Stimulated activated naive CD8-positive, alpha-beta T cell treated with anti-CD3 and anti-CD28 coated beads, Interleukin-15, amount 100 ng/mL, for 72 hours (primary cell): ENCODE results near the gene CNOT6.
A peak's percentile ranks its signal among the peaks of the same experiment; 100 is the strongest.
"Not testable (repeated sequence)": the region's sequence is repeated elsewhere in the genome, so short reads cannot be mapped to it uniquely, and the experiment has no call there.

Experiments
- ATAC-seq: fragments of 150-1000 bp; cut with Tn5 transposase; 2 replicates; pipeline ENCODE4 v1.10.0; 2021; ENCODE audit warnings: mild to moderate bottlenecking, moderate library complexity
- DNase-seq, 2 donors: peaks; one replicate each; pipeline ENCODE4 v3.0.0; 2021 to 2022
- H3K27ac Mint-ChIP-seq, 2 donors: one replicate each; pipeline ENCODE4 v1.8.0; 2022; ENCODE audit warnings: mild to moderate bottlenecking in 2 of 2, mixed read lengths in 2 of 2, moderate library complexity in 2 of 2
- H3K27me3 Mint-ChIP-seq: one replicate; pipeline ENCODE4 v1.8.0; 2022; ENCODE audit warnings: mixed read lengths
- H3K4me1 Mint-ChIP-seq: one replicate; pipeline ENCODE4 v1.8.0; 2022; ENCODE audit warnings: mild to moderate bottlenecking, mixed read lengths
- H3K4me3 Mint-ChIP-seq, 2 donors: one replicate each; pipeline ENCODE4 v1.8.0; 2022; ENCODE audit warnings: mild to moderate bottlenecking in 2 of 2, mixed read lengths in 2 of 2, moderate library complexity in 1 of 2
- H3K9me3 Mint-ChIP-seq, 2 donors: one replicate each; pipeline ENCODE4 v1.8.0; 2022; ENCODE audit warnings: mixed read lengths in 2 of 2

CNOT6 gene

GRCh38 chr5:180522330-180522729, 28.2 kb downstream of the CNOT6 start:
- Mint-ChIP-seq H3K4me3 (no peak overlapping the region), H3K4me1 (peaks cover 70% of the 10 kb centered on the region), H3K9me3 (no peaks in the 10 kb centered on the region), H3K27ac (peak overlapping the region in 1 of 2 donors; percentile 55), H3K27me3 (no peaks in the 10 kb centered on the region)
- DNase-seq, result no peak
- ATAC-seq, result no peak

GRCh38 chr5:180523629-180524466, 29.7 kb downstream of the CNOT6 start:
- Mint-ChIP-seq H3K4me1 (peaks cover 60% of the 10 kb centered on the region), H3K9me3 (no peaks in the 10 kb centered on the region), H3K27me3 (no peaks in the 10 kb centered on the region), H3K4me3 (no peak overlapping the region), H3K27ac (peak overlapping the region in 1 of 2 donors; percentile 16)
- ATAC-seq (no peak), DNase-seq (no peak)

- ATAC-seq, result no peak
- no peak overlapping the region for H3K27ac Mint-ChIP-seq
- peaks cover 56% of the 10 kb centered on the region for H3K4me1 Mint-ChIP-seq
- H3K4me3 Mint-ChIP-seq, result no peak overlapping the region
- no peaks in the 10 kb centered on the region for H3K9me3 Mint-ChIP-seq
- no peaks in the 10 kb centered on the region for H3K27me3 Mint-ChIP-seq
- no peak for DNase-seq
Measured at GRCh38 chr5:180525399-180525798, 31.2 kb downstream of the CNOT6 start.

GRCh38 chr5:180526269-180526668, 32.1 kb downstream of the CNOT6 start:
- no peaks in the 10 kb centered on the region for H3K27me3 Mint-ChIP-seq
- H3K27ac Mint-ChIP-seq, result no peak overlapping the region
- H3K9me3 Mint-ChIP-seq, result no peaks in the 10 kb centered on the region
- H3K4me3 Mint-ChIP-seq, result no peak overlapping the region
- ATAC-seq (no peak), DNase-seq (no peak)
- peaks cover 51% of the 10 kb centered on the region for H3K4me1 Mint-ChIP-seq

- DNase-seq (no peak), ATAC-seq (no peak)
- Mint-ChIP-seq H3K9me3 (no peaks in the 10 kb centered on the region), H3K4me3 (no peak overlapping the region), H3K27me3 (no peaks in the 10 kb centered on the region), H3K27ac (no peak overlapping the region), H3K4me1 (peaks cover 45% of the 10 kb centered on the region)
Measured at GRCh38 chr5:180527659-180528058, 33.5 kb downstream of the CNOT6 start.

- H3K9me3 Mint-ChIP-seq, H3K4me3 Mint-ChIP-seq, H3K27ac Mint-ChIP-seq, ATAC-seq, DNase-seq, H3K27me3 Mint-ChIP-seq: not testable (repeated sequence)
- peaks cover 14% of the 10 kb centered on the region for H3K4me1 Mint-ChIP-seq
Measured at GRCh38 chr5:180531036-180531585, 36.9 kb downstream of the CNOT6 start.

- H3K9me3 Mint-ChIP-seq, result no peaks in the 10 kb centered on the region
- DNase-seq (no peak), ATAC-seq (peak; percentile 49)
- H3K4me3 Mint-ChIP-seq, result no peak overlapping the region
- H3K4me1 Mint-ChIP-seq, result peaks cover 11% of the 10 kb centered on the region
- H3K27ac Mint-ChIP-seq, result peak overlapping the region in 1 of 2 donors; percentile 84
- no peaks in the 10 kb centered on the region for H3K27me3 Mint-ChIP-seq
Measured at GRCh38 chr5:180532268-180532667, 38.1 kb downstream of the CNOT6 start.

- Mint-ChIP-seq H3K4me3 (no peak overlapping the region), H3K4me1 (peaks cover 13% of the 10 kb centered on the region), H3K27me3 (no peaks in the 10 kb centered on the region), H3K9me3 (no peaks in the 10 kb centered on the region), H3K27ac (no peak overlapping the region)
- ATAC-seq, result no peak
- DNase-seq, result no peak
Measured at GRCh38 chr5:180533845-180534244, 39.7 kb downstream of the CNOT6 start.

- DNase-seq (no peak), ATAC-seq (no peak)
- Mint-ChIP-seq H3K4me1 (peaks cover 27% of the 10 kb centered on the region), H3K27ac (no peak overlapping the region), H3K9me3 (no peaks in the 10 kb centered on the region), H3K27me3 (no peaks in the 10 kb centered on the region), H3K4me3 (no peak overlapping the region)
Measured at GRCh38 chr5:180535573-180535972, 41.4 kb downstream of the CNOT6 start.

- peak; percentile 99 for ATAC-seq
- peak overlapping the region in 1 of 2 donors; percentile 45 for H3K4me3 Mint-ChIP-seq
- H3K27ac Mint-ChIP-seq, result peak overlapping the region in 1 of 2 donors; percentile 75
- DNase-seq, result no peak
- H3K27me3 Mint-ChIP-seq, result no peaks in the 10 kb centered on the region
- H3K9me3 Mint-ChIP-seq, result no peaks in the 10 kb centered on the region
- peaks cover 19% of the 10 kb centered on the region for H3K4me1 Mint-ChIP-seq
Measured at GRCh38 chr5:180540050-180540694, 46.0 kb downstream of the CNOT6 start.

- Mint-ChIP-seq H3K4me3 (no peak overlapping the region), H3K27me3 (no peaks in the 10 kb centered on the region), H3K4me1 (peaks cover 19% of the 10 kb centered on the region), H3K9me3 (no peaks in the 10 kb centered on the region), H3K27ac (no peak overlapping the region)
- DNase-seq (no peak), ATAC-seq (no peak)
Measured at GRCh38 chr5:180541710-180542109, 47.5 kb downstream of the CNOT6 start.

- Mint-ChIP-seq H3K27me3 (no peaks in the 10 kb centered on the region), H3K9me3 (no peaks in the 10 kb centered on the region), H3K4me3 (no peak overlapping the region), H3K4me1 (peaks cover 14% of the 10 kb centered on the region), H3K27ac (no peak overlapping the region)
- DNase-seq (no peak), ATAC-seq (no peak)
Measured at GRCh38 chr5:180545248-180545647, 51.1 kb downstream of the CNOT6 start.

GRCh38 chr5:180548563-180548962, 54.4 kb downstream of the CNOT6 start:
- peaks cover 8% of the 10 kb centered on the region for H3K4me1 Mint-ChIP-seq
- H3K27ac Mint-ChIP-seq, result peak overlapping the region in 1 of 2 donors; percentile 91
- no peak overlapping the region for H3K4me3 Mint-ChIP-seq
- ATAC-seq (no peak), DNase-seq (no peak)
- no peaks in the 10 kb centered on the region for H3K9me3 Mint-ChIP-seq
- H3K27me3 Mint-ChIP-seq, result no peaks in the 10 kb centered on the region

GRCh38 chr5:180553530-180553929, 59.4 kb downstream of the CNOT6 start:
- Mint-ChIP-seq H3K9me3 (no peaks in the 10 kb centered on the region), H3K27ac (no peak overlapping the region)
- no peak for DNase-seq

GRCh38 chr5:180555168-180555921, 61.2 kb downstream of the CNOT6 start:
- Mint-ChIP-seq H3K9me3 (peaks cover 0 to 2% of the 10 kb centered on the region in 2 donors), H3K4me3 (no peak overlapping the region), H3K4me1 (peaks cover 11% of the 10 kb centered on the region), H3K27me3 (no peaks in the 10 kb centered on the region), H3K27ac (no peak overlapping the region)
- no peak for DNase-seq
- ATAC-seq, result no peak

More at GRCh38 chr5:180553530-180553929, 59.4 kb downstream of the CNOT6 start:
- Mint-ChIP-seq H3K4me3 (no peak overlapping the region), H3K4me1 (peaks cover 14% of the 10 kb centered on the region), H3K27me3 (no peaks in the 10 kb centered on the region)
- no peak for ATAC-seq
